ENCODE data around the gene DUSP2.

DUSP2 gene

GRCh38 chr2:96145036-96145847 is at the start of gene DUSP2:
Gene DUSP2, minus strand, starts transcription at chr2:96145440. Its CDS starts 86 bp downstream, at chr2:96145354.
- DNase-seq, result peak; percentile 88

GRCh38 chr2:96191937-96192670 is 46.9 kb upstream of the DUSP2 start:
- no peak for DNase-seq

- DNase-seq, result no peak
Measured at GRCh38 chr2:96188821-96189526, 43.7 kb upstream of the DUSP2 start.

- no peak for DNase-seq
Measured at GRCh38 chr2:96186562-96186961, 41.3 kb upstream of the DUSP2 start.

- DNase-seq, result no peak
Measured at GRCh38 chr2:96185516-96185915, 40.3 kb upstream of the DUSP2 start.

- DNase-seq, result no peak
Measured at GRCh38 chr2:96184989-96185388, 39.7 kb upstream of the DUSP2 start.

- no peak for DNase-seq
Measured at GRCh38 chr2:96184188-96184587, 38.9 kb upstream of the DUSP2 start.

- no peak for DNase-seq
Measured at GRCh38 chr2:96181529-96181928, 36.3 kb upstream of the DUSP2 start.

GRCh38 chr2:96180521-96180920 is 35.3 kb upstream of the DUSP2 start:
- no peak for DNase-seq

- DNase-seq, result no peak
Measured at GRCh38 chr2:96180002-96180401, 34.8 kb upstream of the DUSP2 start.

GRCh38 chr2:96176661-96177060 is 31.4 kb upstream of the DUSP2 start:
- no peak for DNase-seq

GRCh38 chr2:96175951-96176350 is 30.7 kb upstream of the DUSP2 start:
- DNase-seq, result no peak

- DNase-seq, result peak; percentile 80
Measured at GRCh38 chr2:96174251-96175144, 29.3 kb upstream of the DUSP2 start.

GRCh38 chr2:96171831-96172230 is 26.6 kb upstream of the DUSP2 start:
- DNase-seq, result no peak

- DNase-seq, result no peak
Measured at GRCh38 chr2:96170626-96171025, 25.4 kb upstream of the DUSP2 start.

- no peak for DNase-seq
Measured at GRCh38 chr2:96169868-96170507, 24.7 kb upstream of the DUSP2 start.

- no peak for DNase-seq
Measured at GRCh38 chr2:96167407-96168013, 22.3 kb upstream of the DUSP2 start.

- peak; percentile 72 for DNase-seq
Measured at GRCh38 chr2:96164459-96165184, 19.4 kb upstream of the DUSP2 start.

GRCh38 chr2:96163768-96164429 is 18.7 kb upstream of the DUSP2 start:
- peak; percentile 51 for DNase-seq

- no peak for DNase-seq
Measured at GRCh38 chr2:96163415-96163767, 18.2 kb upstream of the DUSP2 start.

Measured in CD4-positive, alpha-beta T cell treated with Interleukin-4 for 4 hours (primary cell).